PC-3 (cell line): ENCODE results near the gene ANKRD1. TPM values are rescaled to one million over a fixed set of nuclear protein-coding genes. Genes with fewer than 3 reads are reported as not detected.

Experiments
- ATAC-seq: fragments of 200-7000 bp; cut with Tn5 transposase; 2 replicates; pipeline ENCODE4 v1.9.1; 2020; ENCODE audit warnings: mild to moderate bottlenecking, moderate library complexity
- BruUV-seq: library from RNA; stranded (reverse); fragments of 400-500 nt; replicated peaks from 2 replicates; lab custom pipeline; 2021; lab: Mats Ljungman, UMichigan
- CTCF ChIA-PET: fragments of 300-600 bp; sonication (Branson Sonifier 250); formaldehyde crosslinking; loops from one replicate; lab custom pipeline; 2022; ENCODE audit warnings: antibody characterized with exemption; lab: Charles Lee
- POLR2A ChIA-PET: fragments of 300-600 bp; sonication (Branson Sonifier 250); formaldehyde crosslinking; loops from one replicate; lab custom pipeline; 2022; ENCODE audit warnings: antibody characterized with exemption; ENCODE audit not compliant: unreplicated experiment; lab: Charles Lee
- DNase-seq: peaks from one replicate; pipeline ENCODE4 v3.0.0-alpha.2; 2015
- H2AFZ ChIP-seq: fragments of 300-600 bp; sonication (generic); 2 replicates; pipeline ENCODE4 v1.6.0; 2016; ENCODE audit warnings: antibody characterized with exemption, low read length
- H3F3A ChIP-seq: fragments of 300-600 bp; sonication (generic); one replicate; pipeline ENCODE4 v1.6.0; 2017; ENCODE audit warnings: antibody characterized with exemption, low read length, control low read depth, mild to moderate bottlenecking; ENCODE audit not compliant: unreplicated experiment
- H3K27ac ChIP-seq: fragments of 300-600 bp; sonication (generic); 2 replicates; pipeline ENCODE4 v1.5.1; 2016; ENCODE audit warnings: mild to moderate bottlenecking, low read length
- H3K27me3 ChIP-seq: fragments of 300-600 bp; sonication (generic); 2 replicates; pipeline ENCODE4 v1.6.1; 2016; ENCODE audit warnings: low read length, mixed read lengths
- H3K36me3 ChIP-seq: fragments of 300-600 bp; sonication (generic); 2 replicates; pipeline ENCODE4 v1.6.1; 2016; ENCODE audit warnings: low read depth, mixed run types, low read length, mixed read lengths
- H3K4me1 ChIP-seq: fragments of 300-600 bp; sonication (generic); 2 replicates; pipeline ENCODE4 v1.5.1; 2016; ENCODE audit warnings: low read length; ENCODE audit not compliant: insufficient read depth
- H3K4me2 ChIP-seq: fragments of 300-600 bp; sonication (generic); 2 replicates; pipeline ENCODE4 v1.6.0; 2016; ENCODE audit warnings: low read length
- H3K4me3 ChIP-seq: fragments of 300-600 bp; sonication (generic); 2 replicates; pipeline ENCODE4 v1.5.1; 2016; ENCODE audit warnings: mild to moderate bottlenecking, low read length, mixed read lengths
- H3K79me2 ChIP-seq: fragments of 300-600 bp; sonication (generic); 2 replicates; pipeline ENCODE4 v1.6.1; 2017; ENCODE audit warnings: low read length, mixed read lengths
- H3K9ac ChIP-seq: fragments of 300-600 bp; sonication (generic); 2 replicates; pipeline ENCODE4 v1.6.0; 2016; ENCODE audit warnings: mild to moderate bottlenecking, low read length
- H3K9me2 ChIP-seq: fragments of 300-600 bp; sonication (generic); replicated peaks from 2 replicates; pipeline ENCODE4 v1.6.1; 2016; ENCODE audit warnings: mixed run types, low read length, mixed read lengths
- H3K9me3 ChIP-seq: fragments of 300-600 bp; sonication (generic); 2 replicates; pipeline ENCODE4 v1.6.1; 2016; ENCODE audit warnings: low read length, mixed read lengths
- H4K20me1 ChIP-seq: fragments of 300-600 bp; sonication (generic); 2 replicates; pipeline ENCODE4 v1.6.1; 2016; ENCODE audit warnings: low read length, mixed read lengths
- CTCF ChIP-seq: fragments of 300-600 bp; sonication (generic); conservative IDR thresholded peaks from 2 replicates; pipeline ENCODE4 v1.5.1; 2017; ENCODE audit warnings: antibody characterized with exemption, low read depth, mild to moderate bottlenecking, low read length
- EZH2 ChIP-seq: fragments of 300-600 bp; sonication (generic); IDR thresholded peaks from one replicate; pipeline ENCODE4 v1.6.1; 2017; ENCODE audit warnings: antibody characterized with exemption, mild to moderate bottlenecking, low read length; ENCODE audit not compliant: unreplicated experiment
- EZH2phosphoT487 ChIP-seq: fragments of 300-600 bp; sonication (generic); IDR thresholded peaks from 2 replicates; pipeline ENCODE4 v1.6.1; 2018; ENCODE audit warnings: mild to moderate bottlenecking, antibody characterized with exemption, low read length, borderline replicate concordance
- intact Hi-C: fragments of 100-400 bp; cut with micrococcal nuclease; formaldehyde crosslinking; loops from 2 replicates; pipeline ENCODE4 v1.9.0; 2023
- total RNA-seq: library from RNA; depleted of rRNA; stranded (reverse); fragments of >200 nt; gene quantifications from 2 replicates; pipeline ENCODE4 v1.2.3, GENCODE V29; 2014

Gene ANKRD1
- total RNA-seq, 1 experiment from 2014 or later: 2.8 TPM

- no TSS peak for BruUV-seq
- ChIA-PET CTCF (no interaction called here), POLR2A (no interaction called here)
- Histone ChIP-seq H3F3A (no peaks in the 10 kb centered on the region), H3K4me1 (peaks cover 22% of the 10 kb centered on the region; the same call in 1 of the 2 replicates), H3K9ac (no peak overlapping the region), H3K27ac (no peak overlapping the region), H3K4me3 (no peak overlapping the region), H3K4me2 (no peak overlapping the region), H2AFZ (no peak overlapping the region), H3K9me2 (no peaks in the 10 kb centered on the region), H3K36me3 (no peaks in the 10 kb centered on the region), H4K20me1 (no peaks in the 10 kb centered on the region), H3K27me3 (no peaks in the 10 kb centered on the region), H3K9me3 (no peaks in the 10 kb centered on the region), H3K79me2 (no peaks in the 10 kb centered on the region)
- peak; percentile 57 for DNase-seq
- intact Hi-C loops: no loop called here
- no peak for TF ChIP-seq EZH2
- no peak for TF ChIP-seq CTCF
- TF ChIP-seq EZH2phosphoT487: no peak
- ATAC-seq: peak; percentile 53
Observed at GRCh38 chr10:90958781-90959180, 37.9 kb upstream of the ANKRD1 start.

- no peaks in the 10 kb centered on the region for H4K20me1 ChIP-seq
- H3K4me3 ChIP-seq: no peak overlapping the region
- no peaks in the 10 kb centered on the region for H3K9me3 ChIP-seq
- no peaks in the 10 kb centered on the region for H3K36me3 ChIP-seq
- H3K79me2 ChIP-seq: no peaks in the 10 kb centered on the region
- no peaks in the 10 kb centered on the region for H3F3A ChIP-seq
- H3K27ac ChIP-seq: no peak overlapping the region
- DNase-seq (no peak), ATAC-seq (no peak)
- no peaks in the 10 kb centered on the region for H3K9me2 ChIP-seq
- intact Hi-C loops: no loop called here
- no peak overlapping the region for H3K4me2 ChIP-seq
- no TSS peak for BruUV-seq
- no peak overlapping the region; the same call in 1 of the 2 replicates for H2AFZ ChIP-seq
- no peaks in the 10 kb centered on the region for H3K27me3 ChIP-seq
- no peak for TF ChIP-seq EZH2
- TF ChIP-seq CTCF: no peak
- TF ChIP-seq EZH2phosphoT487: no peak
- H3K9ac ChIP-seq: no peak overlapping the region
- H3K4me1 ChIP-seq: no peaks in the 10 kb centered on the region
- ChIA-PET POLR2A (no interaction called here), CTCF (no interaction called here)
Observed at GRCh38 chr10:90947030-90947960, 26.4 kb upstream of the ANKRD1 start.

GRCh38 chr10:90945491-90946070 is 24.7 kb upstream of the ANKRD1 start:
- Histone ChIP-seq H3K9me3 (no peaks in the 10 kb centered on the region), H3K27me3 (no peaks in the 10 kb centered on the region), H3K9me2 (no peaks in the 10 kb centered on the region), H2AFZ (no peak overlapping the region), H3K27ac (no peak overlapping the region), H4K20me1 (no peaks in the 10 kb centered on the region), H3K4me3 (no peak overlapping the region), H3K4me1 (no peaks in the 10 kb centered on the region), H3K36me3 (no peaks in the 10 kb centered on the region), H3K79me2 (no peaks in the 10 kb centered on the region), H3K4me2 (no peak overlapping the region), H3F3A (no peaks in the 10 kb centered on the region), H3K9ac (no peak overlapping the region)
- ATAC-seq: no peak
- CTCF ChIA-PET: no interaction called here
- no TSS peak for BruUV-seq
- intact Hi-C loops: no loop called here
- POLR2A ChIA-PET: no interaction called here
- TF ChIP-seq EZH2phosphoT487: no peak
- TF ChIP-seq CTCF: no peak
- no peak for TF ChIP-seq EZH2
- no peak for DNase-seq
